Left lung (tissue), 10 donors: ENCODE measurements around the gene PBX4. TPM values are rescaled to one million over a fixed set of nuclear protein-coding genes. Genes with fewer than 3 reads are reported as not detected.
"Not testable (repeated sequence)": the region's sequence is repeated elsewhere in the genome, so short reads cannot be mapped to it uniquely, and the experiment has no call there.

Experiments used
- ATAC-seq: fragments of 200-7000 bp; cut with Tn5 transposase; one replicate; pipeline ENCODE4 v1.9.1; 2020; ENCODE audit warnings: moderate library complexity
- DNase-seq, 4 donors: peaks; one replicate each; pipeline ENCODE4 v3.0.0-alpha.2; 2013 to 2020
- H3K27ac ChIP-seq, 2 donors: fragments of 200-600 bp; sonication (generic) in 1 of 2; one replicate each; pipeline versions ENCODE4 v1.5.0 to v1.8.0; 2020 to 2021
- H3K27me3 ChIP-seq, 2 donors: fragments of 200-600 bp; sonication (generic) in 1 of 2; one replicate each; pipeline versions ENCODE4 v1.5.0 to v1.8.0; 2020 to 2021
- H3K36me3 ChIP-seq, 2 donors: fragments of 200-600 bp; sonication (generic) in 1 of 2; one replicate each; pipeline versions ENCODE4 v1.5.0 to v1.8.0; 2020 to 2021
- H3K4me1 ChIP-seq, 2 donors: fragments of 200-600 bp; one replicate each; pipeline ENCODE4 v1.8.0; 2021
- H3K4me3 ChIP-seq, 2 donors: fragments of 200-600 bp; sonication (generic) in 1 of 2; one replicate each; pipeline versions ENCODE4 v1.5.0 to v1.8.0; 2020 to 2021; ENCODE audit warnings: mild to moderate bottlenecking in 1 of 2
- H3K9me3 ChIP-seq, 2 donors: fragments of 200-600 bp; sonication (generic) in 1 of 2; one replicate each; pipeline versions ENCODE4 v1.5.0 to v1.8.0; 2020 to 2021
- CTCF ChIP-seq, 2 donors: fragments of 200-600 bp; sonication (generic) in 1 of 2; IDR thresholded peaks; one replicate each; pipeline versions ENCODE4 v1.5.0 to v1.8.0; 2021; ENCODE audit warnings: antibody characterized with exemption in 2 of 2
- intact Hi-C, 2 donors: fragments of 100-400 bp; cut with DNase I; formaldehyde crosslinking; loops; one replicate each; pipeline versions ENCODE4 v1.11.2 to v1.14.2; 2022
- polyA plus RNA-seq, 6 donors: library from polyadenylated mRNA; unstranded; fragments of 120-200 nt; gene quantifications; one replicate each; pipeline ENCODE4 v1.2.1, GENCODE V29; 2013; ENCODE audit not compliant: insufficient read length in 6 of 6
- total RNA-seq, 2 donors: library from RNA; stranded (reverse); fragmentation: NEBNext Ultra II Directional; extraction: Animal tissue kit (Norgen Biotek cat#: 25700); gene quantifications; one replicate each; pipeline ENCODE4 v1.2.1, GENCODE V29; 2021
- donor health status: DM: no; HTN: yes; CAD: no.
- donor health status: DM: no; HTN: no; CAD: no.

Gene PBX4
- total and polyA plus RNA-seq, 8 donors: 1.8 to 22.0 (median 16.1) TPM

GRCh38 chr19:19606021-19606420 is 12.5 kb downstream of the PBX4 start:
- Histone ChIP-seq H3K4me3 (no peak overlapping the region), H3K4me1 (no peaks in the 10 kb centered on the region), H3K36me3 (no peaks in the 10 kb centered on the region), H3K27me3 (no peaks in the 10 kb centered on the region), H3K27ac (no peak overlapping the region), H3K9me3 (no peaks in the 10 kb centered on the region)
- peak in 1 of 4 donors; percentile 6 for DNase-seq
- TF ChIP-seq CTCF (IDR thresholded peaks at IDR 0.05): no peak
- ATAC-seq: peak; percentile 42
- intact Hi-C loops: no loop called here

GRCh38 chr19:19602713-19603324 is 15.7 kb downstream of the PBX4 start:
- no peak for TF ChIP-seq CTCF (IDR thresholded peaks at IDR 0.05)
- intact Hi-C loops: no loop called here
- peak in 1 of 4 donors; percentile 38 for DNase-seq

GRCh38 chr19:19602136-19602712 is 16.3 kb downstream of the PBX4 start:
- DNase-seq (peak in 1 of 4 donors; percentile 35), ATAC-seq (no peak)
- H3K36me3 ChIP-seq: no peaks in the 10 kb centered on the region
- H3K27ac ChIP-seq: no peak overlapping the region
- no peak for TF ChIP-seq CTCF (IDR thresholded peaks at IDR 0.05)
- H3K9me3 ChIP-seq: no peaks in the 10 kb centered on the region
- intact Hi-C loops: no loop called here
- no peaks in the 10 kb centered on the region for H3K4me1 ChIP-seq
- H3K27me3 ChIP-seq: no peaks in the 10 kb centered on the region
- no peak overlapping the region for H3K4me3 ChIP-seq

More at GRCh38 chr19:19602713-19603324, 15.7 kb downstream of the PBX4 start:
- Histone ChIP-seq H3K4me3 (no peak overlapping the region), H3K36me3 (no peaks in the 10 kb centered on the region), H3K4me1 (no peaks in the 10 kb centered on the region), H3K27ac (no peak overlapping the region), H3K27me3 (no peaks in the 10 kb centered on the region), H3K9me3 (no peaks in the 10 kb centered on the region)
- ATAC-seq: no peak

GRCh38 chr19:19600793-19601330 is 17.6 kb downstream of the PBX4 start:
- intact Hi-C loops: no loop called here
- ATAC-seq (no peak), DNase-seq (peak in 1 of 4 donors; percentile 1)
- Histone ChIP-seq H3K4me3 (no peak overlapping the region), H3K4me1 (peaks cover 0 to 1% of the 10 kb centered on the region in 2 donors), H3K27ac (no peak overlapping the region), H3K9me3 (no peaks in the 10 kb centered on the region), H3K36me3 (no peaks in the 10 kb centered on the region), H3K27me3 (no peaks in the 10 kb centered on the region)
- no peak for TF ChIP-seq CTCF (IDR thresholded peaks at IDR 0.05)

GRCh38 chr19:19598728-19599451 is 19.6 kb downstream of the PBX4 start:
- H3K9me3 ChIP-seq, intact Hi-C loops, H3K27me3 ChIP-seq, ATAC-seq, H3K4me3 ChIP-seq, H3K36me3 ChIP-seq: not testable (repeated sequence)
- peak overlapping the region in 1 of 2 donors; percentile 18 for H3K27ac ChIP-seq
- H3K4me1 ChIP-seq: peaks cover 6 to 18% of the 10 kb centered on the region in 2 donors
- DNase-seq: peak in 1 of 4 donors; percentile 33
